ENCODE results near the gene PROM1.

Gene PROM1

GRCh38 chr4:16056681-16057385 lies 27.0 kb downstream of the PROM1 start:
- DNase-seq = no peak

- no peak for DNase-seq
Observed at GRCh38 chr4:16055873-16056272, 27.9 kb downstream of the PROM1 start.

- no peak for DNase-seq
Observed at GRCh38 chr4:16055471-16055870, 28.4 kb downstream of the PROM1 start.

GRCh38 chr4:16052939-16053338 lies 30.9 kb downstream of the PROM1 start:
- DNase-seq = no peak

GRCh38 chr4:16051980-16052379 lies 31.8 kb downstream of the PROM1 start:
- no peak for DNase-seq

- no peak for DNase-seq
Observed at GRCh38 chr4:16051132-16051531, 32.7 kb downstream of the PROM1 start.

- no peak for DNase-seq
Observed at GRCh38 chr4:16050669-16051068, 33.2 kb downstream of the PROM1 start.

GRCh38 chr4:16048619-16049419 lies 35.0 kb downstream of the PROM1 start:
- DNase-seq = no peak

GRCh38 chr4:16045687-16046086 lies 38.1 kb downstream of the PROM1 start:
- DNase-seq = no peak

- DNase-seq = no peak
Observed at GRCh38 chr4:16043642-16044498, 40.0 kb downstream of the PROM1 start.

- DNase-seq = no peak
Observed at GRCh38 chr4:16039139-16039538, 44.7 kb downstream of the PROM1 start.

GRCh38 chr4:16037901-16038300 lies 45.9 kb downstream of the PROM1 start:
- DNase-seq = no peak

GRCh38 chr4:16035843-16036242 lies 48.0 kb downstream of the PROM1 start:
- no peak for DNase-seq

GRCh38 chr4:16034010-16034748 lies 49.6 kb downstream of the PROM1 start:
- DNase-seq = no peak

GRCh38 chr4:16032396-16032770 lies 51.4 kb downstream of the PROM1 start:
- no peak for DNase-seq

- no peak for DNase-seq
Observed at GRCh38 chr4:16031546-16032395, 52.1 kb downstream of the PROM1 start.

GRCh38 chr4:16029886-16030285 lies 53.9 kb downstream of the PROM1 start:
- DNase-seq = no peak

- no peak for DNase-seq
Observed at GRCh38 chr4:16029262-16029661, 54.6 kb downstream of the PROM1 start.

GRCh38 chr4:16027626-16028025 lies 56.2 kb downstream of the PROM1 start:
- DNase-seq = no peak

- no peak for DNase-seq
Observed at GRCh38 chr4:16027114-16027513, 56.7 kb downstream of the PROM1 start.

- no peak for DNase-seq
Observed at GRCh38 chr4:16026160-16026761, 57.6 kb downstream of the PROM1 start.
